Keratinocyte (primary cell): ENCODE results near the gene MROH2A.

Experiments used
- CTCF ChIP-seq, 3 experiments: IDR thresholded peaks in 1 of 3; conservative IDR thresholded peaks in 1 of 3; optimal IDR thresholded peaks in 1 of 3; 2 replicates in 2 of 3; 3 replicates in 1 of 3; pipeline versions ENCODE3 to v1.5.1; 2011; ENCODE audit warnings: low read length in 3 of 3, mild to moderate bottlenecking in 3 of 3, moderate library complexity in 2 of 3, control low read depth in 1 of 3, inconsistent platforms in 1 of 3; ENCODE audit not compliant: insufficient read depth in 2 of 3; ENCODE audit errors: extremely low read depth in 1 of 3
- EZH2 ChIP-seq: IDR thresholded peaks from one replicate; pipeline ENCODE4 v1.6.1; 2012; ENCODE audit warnings: inconsistent platforms, mild to moderate bottlenecking, low read length, moderate library complexity

- TF ChIP-seq CTCF (optimal IDR thresholded peaks at IDR 0.05 in 1 of 3, IDR thresholded peaks at IDR 0.05 in 1 of 3, conservative IDR thresholded peaks at IDR 0.05 in 1 of 3; ENCODE audit: extremely low read depth in 1 of 3, insufficient read depth in 2 of 3, low read length in 3 of 3): no peak
- no peak for TF ChIP-seq EZH2
Observed at GRCh38 chr2:233855345-233855744, 77.2 kb downstream of the MROH2A start.
